ENCODE measurements around the gene IFIT2.
"Not testable (repeated sequence)": the region's sequence is repeated elsewhere in the genome, so short reads cannot be mapped to it uniquely, and the experiment has no call there.

Gene IFIT2

DNA sequence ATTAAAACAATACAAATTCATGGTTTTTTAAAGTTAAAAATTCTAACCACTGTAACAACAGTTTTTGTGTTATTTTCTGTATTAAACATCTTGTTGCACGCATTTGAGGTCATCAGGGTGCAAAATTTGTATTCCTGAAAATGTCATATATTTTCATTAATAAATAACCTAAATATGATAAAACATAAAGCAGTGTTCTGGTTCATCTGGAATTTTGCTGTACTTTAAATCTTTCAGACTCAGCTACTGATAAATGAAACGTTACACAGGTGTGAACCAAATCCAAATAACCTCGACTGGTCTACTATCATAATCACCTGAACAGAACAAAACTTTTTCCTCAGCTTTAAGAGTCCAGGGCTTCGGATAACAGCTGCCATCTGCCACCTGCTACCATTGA is 6.9 kb downstream of the IFIT2 start:
- no peak for DNase-seq

DNA sequence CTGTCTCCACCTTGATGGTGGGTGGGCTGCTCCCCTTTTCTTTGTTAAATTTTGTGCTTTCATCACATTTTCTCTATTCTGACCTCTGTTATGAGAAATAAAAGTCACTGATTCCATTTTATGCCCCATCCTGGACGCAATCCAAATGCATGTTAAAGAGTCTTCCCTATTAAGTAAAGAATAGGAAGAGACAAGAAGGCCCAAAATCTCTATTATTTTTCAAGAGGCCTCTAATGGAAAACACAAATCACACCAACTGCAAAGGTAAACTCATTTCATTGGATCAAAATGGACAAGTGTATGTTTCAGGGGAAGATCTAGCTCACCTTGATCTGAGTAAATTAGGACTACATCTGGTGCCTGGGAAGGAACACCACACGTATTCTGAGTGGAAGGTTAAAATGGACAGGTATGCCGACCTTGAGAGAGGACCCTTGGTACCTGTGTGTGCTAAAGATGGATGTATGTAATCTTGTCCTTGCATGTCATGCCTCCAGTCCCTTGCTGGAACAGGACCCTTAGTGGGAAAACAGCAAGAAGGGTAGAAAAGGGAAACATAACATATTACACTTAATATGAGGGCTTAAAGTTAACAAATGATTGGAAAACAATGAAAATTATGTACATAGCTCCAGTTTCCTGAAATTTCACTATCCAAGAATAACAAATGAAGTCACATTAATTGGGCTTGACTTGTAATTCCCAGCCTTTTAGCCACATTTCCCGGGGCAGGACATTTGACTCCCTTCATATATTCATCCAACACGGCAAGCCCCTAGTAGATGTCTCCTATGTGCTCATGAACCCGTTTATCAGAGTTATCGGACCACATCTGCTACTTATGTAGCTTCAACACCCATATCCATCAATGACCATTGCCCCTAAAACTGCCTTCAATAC is 7.6 kb downstream of the IFIT2 start:
- DNase-seq, result no peak

DNA sequence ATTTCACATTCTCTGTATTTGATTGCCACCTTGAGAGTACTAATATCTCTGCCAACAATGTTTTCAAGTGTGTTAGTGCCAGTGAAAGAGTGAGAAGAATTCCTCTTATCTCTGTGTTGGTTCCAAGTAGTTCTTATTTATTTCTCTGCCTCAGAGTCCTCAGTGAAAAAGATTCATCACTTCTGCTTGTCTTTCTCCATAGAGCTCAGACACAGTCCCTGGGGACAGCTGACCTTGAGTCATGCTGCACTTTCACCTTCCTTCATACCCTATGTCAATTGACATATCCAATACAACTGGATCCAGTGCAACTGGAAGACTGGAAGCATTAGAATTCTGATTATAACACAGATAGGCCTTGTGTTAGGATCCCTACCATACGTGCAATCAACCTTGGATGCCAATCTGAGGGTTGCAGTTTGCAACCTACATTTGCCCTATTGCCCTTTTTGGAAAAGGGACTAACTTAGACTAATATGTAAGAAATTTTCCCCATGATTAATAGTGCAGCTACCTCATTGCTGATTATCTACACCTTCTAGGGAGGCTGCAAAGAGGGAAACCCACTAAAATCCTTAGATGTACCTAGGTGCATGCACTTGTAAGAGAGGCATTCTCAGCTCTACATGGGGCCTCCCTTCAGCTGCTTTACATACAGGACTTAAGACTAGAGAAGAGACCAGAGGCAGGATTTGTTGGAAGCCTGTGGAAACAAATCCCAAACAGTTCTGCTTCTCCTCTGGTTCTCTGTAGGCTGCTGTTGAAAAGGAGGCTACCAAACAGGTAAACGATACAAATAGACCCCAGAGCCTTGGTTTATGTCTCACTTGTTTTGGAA is 8.4 kb downstream of the IFIT2 start:
- DNase-seq, result no peak

DNA sequence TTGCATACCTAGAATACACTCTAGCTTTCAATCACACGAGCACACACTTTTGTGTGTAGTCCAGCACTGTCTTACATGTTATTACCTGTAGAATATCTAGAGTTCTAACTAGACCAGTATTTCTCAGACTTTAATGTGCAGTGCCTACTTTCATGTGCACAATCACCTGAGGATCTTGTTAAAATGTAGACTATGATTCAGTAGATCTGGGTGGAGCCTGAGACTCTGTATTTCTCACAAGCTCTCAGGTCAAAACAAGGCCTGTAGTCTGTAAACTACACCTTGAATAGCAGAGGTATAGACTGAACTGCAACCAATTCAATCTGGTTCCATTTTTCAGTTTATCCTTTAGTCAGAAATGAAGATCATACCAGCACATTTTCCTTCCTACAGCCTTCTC is 11.1 kb downstream of the IFIT2 start:
- no peak for DNase-seq

DNA sequence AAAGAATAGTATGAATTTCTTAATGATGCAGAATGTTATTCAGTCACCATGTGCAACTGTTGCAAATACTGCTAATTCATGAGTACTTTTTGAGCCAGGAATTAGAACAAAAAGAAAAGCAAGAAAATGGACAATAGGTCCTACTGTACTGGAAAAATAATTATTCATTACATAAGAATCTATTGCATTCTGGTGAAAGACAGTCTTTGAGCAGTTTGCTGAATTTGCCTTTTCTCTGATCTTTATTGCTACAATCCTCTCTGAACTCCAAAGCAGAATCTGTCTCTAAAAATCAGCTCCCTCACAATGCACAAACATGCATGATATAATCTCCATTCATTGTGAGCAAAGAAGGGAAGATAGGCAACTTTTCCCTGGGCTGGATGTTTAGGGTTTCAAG is 12.8 kb downstream of the IFIT2 start:
- DNase-seq, result no peak

DNA sequence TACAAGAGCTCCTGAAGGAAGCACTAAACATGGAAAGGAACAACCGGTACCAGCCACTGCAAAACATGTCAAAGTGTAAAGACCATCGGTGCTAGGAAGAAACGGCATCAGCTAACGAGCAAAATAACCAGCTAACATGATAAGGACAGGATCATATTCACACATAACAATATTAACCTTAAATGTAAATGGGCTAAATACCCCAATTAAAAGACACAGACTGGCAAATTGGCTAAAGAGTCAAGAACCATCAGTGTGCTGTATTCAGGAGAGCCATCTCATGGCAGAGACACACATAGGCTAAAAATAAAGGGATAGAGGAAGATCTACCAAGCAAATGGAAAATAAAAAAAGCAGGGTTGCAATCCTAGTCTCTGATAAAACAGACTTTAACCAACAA is 16.2 kb downstream of the IFIT2 start:
- DNase-seq, result not testable (repeated sequence)

DNA sequence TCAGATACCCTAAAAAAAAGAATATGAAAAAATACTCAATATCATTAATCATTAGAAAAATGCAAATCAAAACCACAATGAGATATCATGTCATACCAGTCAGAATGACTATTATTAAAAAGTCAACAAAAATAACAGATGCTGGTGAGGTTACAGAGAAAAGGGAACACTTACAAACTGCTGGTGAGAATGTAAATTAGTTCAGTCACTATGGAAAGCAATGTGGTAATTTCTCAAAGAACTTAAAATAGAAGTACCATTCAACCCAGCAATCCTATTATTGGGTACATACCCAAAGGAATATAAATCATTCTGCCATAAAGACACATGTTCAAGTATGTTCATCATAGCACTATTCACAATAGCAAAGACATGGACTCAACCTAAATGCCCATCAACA is 23.2 kb downstream of the IFIT2 start:
- DNase-seq, result not testable (repeated sequence)

DNA sequence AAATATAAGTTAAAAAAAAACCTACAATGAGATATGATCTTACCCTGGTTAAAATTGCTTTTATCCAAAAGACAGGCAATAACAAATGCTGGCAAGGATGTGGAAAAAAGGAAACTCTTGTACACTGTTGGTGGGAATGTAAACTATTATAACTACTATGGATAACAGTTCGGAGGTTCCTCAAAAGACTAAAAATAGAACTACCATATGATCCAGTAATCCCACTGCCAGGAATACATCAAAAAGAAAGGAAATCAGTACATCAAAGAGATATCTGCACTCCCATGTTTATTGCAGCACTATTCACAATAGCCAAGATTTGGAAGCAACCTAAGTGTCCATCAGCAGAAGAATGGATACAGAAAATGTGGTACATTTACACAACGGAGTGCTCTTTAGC is 24.0 kb downstream of the IFIT2 start:
- DNase-seq, result not testable (repeated sequence)

DNA sequence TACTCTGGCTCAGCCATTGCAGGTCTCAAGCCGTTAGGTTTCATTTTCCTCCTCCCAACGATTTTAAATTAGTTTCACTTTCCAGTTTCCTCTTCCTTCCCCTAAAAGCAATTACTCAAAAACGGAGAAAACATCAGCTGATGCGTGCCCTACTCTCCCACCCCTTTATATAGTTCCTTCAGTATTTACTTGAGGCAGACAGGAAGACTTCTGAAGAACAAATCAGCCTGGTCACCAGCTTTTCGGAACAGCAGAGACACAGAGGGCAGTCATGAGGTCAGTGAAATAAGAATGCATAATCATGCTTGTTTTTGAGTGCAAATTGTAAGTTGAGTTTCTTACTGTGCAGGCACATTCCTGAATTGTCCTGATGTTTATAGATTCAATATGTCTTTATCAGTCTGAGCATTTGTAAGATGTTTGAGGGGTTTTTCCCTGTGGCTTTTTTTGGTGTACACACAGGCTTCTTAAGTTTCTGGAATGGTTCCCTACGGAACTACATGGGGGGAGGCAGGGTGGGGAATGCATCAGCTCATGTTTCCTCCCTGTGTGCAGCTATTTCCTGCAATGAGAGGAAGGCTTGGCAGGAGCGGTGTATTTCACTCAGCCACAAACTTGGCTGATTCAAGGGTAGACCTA is 26.1 kb downstream of the IFIT2 start, which contains the start of gene IFIT3:
IFIT3 (plus strand) TSS at position 195 of the 639 bp plus-strand sequence; CDS start at position 272, 77 bp downstream.
- peak; percentile 87 for DNase-seq

DNA sequence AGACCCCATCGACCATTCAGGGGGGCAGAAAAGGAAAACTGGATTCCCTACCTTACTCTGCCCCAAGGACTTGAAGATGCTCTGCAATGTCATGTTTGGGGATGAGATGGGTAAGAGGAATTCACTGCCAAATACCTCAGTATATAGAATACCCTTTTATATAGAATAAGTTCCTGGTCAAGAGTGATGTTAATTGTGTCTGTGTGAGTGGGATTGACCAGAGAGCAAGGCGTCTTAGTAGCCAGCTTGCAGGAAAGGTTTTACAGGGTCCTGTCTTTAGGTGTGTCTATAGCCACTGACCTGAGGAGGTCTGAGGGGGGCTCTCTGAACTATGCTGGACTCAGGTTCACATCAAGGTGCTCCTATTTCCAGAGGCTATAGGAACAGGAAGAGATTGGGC is 27.3 kb downstream of the IFIT2 start:
- DNase-seq, result no peak

DNA sequence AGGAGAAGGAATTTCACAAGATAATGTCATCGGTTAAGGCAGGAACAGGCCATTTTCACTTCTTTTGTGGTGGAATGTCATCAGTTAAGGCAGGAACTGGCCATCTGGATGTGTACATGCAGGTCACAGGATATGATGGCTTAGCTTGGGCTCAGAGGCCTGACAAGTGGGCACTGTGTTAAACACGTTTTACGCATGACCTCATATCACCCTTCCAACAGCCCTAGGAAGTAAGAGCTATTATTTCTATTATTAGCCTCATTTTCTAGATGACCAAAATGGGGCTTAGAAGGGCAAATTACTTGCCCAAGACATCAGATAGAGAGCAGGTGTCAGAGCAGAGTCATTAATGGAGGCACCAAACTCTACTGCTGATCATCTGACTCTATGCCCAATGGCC is 28.2 kb downstream of the IFIT2 start:
- peak; percentile 39 for DNase-seq

DNA sequence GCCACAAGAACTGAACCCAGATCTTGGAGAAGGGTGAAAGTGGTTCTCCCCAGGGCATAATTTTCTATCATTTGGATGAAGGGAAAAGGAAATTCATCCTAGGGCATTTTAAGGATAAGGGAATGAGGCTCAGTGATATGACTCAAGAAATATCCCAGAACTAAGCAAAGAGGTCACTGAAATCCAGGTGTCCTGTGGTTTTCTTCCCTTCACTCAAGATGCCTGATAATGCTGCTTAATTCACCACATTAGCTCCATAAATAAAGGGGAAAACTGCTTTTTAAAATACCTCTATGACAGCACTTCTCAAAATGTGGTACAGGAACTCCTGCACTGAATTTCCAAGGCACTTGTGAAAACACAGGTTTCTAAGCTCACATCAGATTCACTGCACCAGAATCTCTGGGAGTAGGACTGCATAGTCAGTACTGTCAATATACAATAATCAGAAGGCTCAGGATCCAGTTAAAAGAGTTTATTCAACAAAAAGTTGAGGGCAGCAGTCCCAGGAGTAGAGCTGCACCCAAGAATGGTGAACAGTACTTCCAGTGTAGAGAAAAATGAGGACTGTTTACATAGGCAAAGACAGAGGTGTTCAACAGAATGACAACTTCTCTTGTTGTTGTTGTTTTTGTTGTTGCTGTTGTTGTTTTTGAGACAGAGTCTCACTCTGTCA is 28.8 kb downstream of the IFIT2 start:
- no peak for DNase-seq

DNA sequence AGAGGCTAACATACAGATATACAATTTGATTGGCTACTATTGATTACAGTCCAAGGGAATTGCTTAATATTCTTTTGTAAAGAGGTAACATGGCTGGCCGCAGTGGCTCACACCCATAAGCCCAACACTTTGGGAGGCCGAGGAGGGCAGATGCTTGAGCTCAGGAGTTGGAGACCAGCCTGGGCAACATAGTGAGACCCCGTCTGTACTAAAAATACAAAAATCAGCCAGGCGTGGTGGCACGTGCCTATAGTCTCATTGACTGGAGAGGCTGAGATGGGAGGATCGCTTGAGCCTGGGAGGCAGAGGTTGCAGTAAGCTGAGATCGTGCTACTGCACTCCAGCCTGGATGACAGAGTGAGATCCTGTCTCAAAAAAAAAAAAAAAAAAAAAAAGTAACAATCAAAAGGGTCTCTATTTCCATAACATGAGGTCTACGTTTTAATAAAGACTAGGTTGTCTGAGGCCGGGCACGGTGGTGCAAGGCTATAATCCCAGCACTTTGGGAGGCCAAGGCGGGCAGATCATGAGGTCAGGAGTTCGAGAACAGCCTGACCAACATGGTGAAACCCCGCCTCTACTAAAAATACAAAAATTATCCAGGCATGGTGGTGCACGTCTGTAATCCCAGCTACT is 29.8 kb downstream of the IFIT2 start:
- not testable (repeated sequence) for DNase-seq

DNA sequence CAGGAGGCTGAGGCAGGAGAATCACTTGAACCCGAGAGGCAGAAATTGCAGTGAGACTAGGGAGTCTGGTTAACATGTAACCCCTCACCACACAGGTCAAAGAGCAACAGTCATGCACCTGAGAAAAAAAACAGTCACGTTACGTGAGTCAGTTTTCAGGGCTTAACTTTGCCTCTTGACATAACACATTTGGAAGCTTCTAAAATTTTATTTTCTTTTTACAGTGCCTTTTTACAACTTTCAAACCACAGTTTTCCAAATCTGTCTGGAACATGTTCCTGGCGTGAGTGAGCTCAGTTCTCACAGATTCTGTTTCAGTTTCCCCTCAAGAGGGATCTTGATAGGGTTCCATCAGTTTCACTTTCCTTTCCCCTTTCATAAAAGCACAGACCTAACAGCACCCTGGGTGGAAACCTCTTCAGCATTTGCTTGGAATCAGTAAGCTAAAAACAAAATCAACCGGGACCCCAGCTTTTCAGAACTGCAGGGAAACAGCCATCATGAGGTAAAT is 30.3 kb downstream of the IFIT2 start:
- peak; percentile 43 for DNase-seq

DNA sequence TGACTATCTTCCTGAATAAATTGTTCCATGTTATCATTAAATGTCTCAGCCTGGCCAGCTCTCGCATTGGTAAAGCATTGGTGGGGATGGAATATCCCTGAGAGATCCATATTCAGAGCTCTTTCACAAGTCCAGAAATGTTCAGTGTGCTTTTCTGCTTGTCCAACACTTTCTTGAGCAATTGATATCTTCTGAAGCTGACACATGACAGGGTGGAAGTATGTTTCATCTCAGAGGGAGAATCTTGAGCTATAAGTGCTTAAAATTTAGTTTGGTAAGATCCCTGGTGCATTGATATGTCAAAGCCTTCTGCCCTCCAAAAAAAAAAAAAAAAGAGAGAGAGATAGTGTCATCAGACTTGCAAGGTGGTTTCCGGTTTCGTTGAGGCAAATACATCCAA is 33.4 kb downstream of the IFIT2 start:
- DNase-seq, result no peak

DNA sequence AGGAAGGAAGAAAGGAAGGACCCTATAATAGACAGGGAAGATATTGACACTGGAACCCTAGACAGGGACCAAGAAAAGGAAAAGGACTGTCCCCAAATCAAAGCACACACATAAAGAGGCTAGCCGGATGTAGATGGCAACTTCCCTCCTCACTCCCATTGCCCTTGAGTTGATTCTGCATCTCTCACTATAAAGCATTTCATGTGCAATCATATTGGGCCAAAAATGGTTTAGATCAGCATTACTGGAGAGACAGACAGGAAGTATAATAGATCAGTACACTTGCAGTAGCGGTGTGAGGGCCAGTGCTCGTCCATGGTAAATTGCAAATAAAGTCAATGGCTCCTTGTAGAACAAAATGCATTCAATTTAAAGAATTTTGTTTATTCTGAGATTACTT is 34.4 kb downstream of the IFIT2 start:
- DNase-seq, result no peak

DNA sequence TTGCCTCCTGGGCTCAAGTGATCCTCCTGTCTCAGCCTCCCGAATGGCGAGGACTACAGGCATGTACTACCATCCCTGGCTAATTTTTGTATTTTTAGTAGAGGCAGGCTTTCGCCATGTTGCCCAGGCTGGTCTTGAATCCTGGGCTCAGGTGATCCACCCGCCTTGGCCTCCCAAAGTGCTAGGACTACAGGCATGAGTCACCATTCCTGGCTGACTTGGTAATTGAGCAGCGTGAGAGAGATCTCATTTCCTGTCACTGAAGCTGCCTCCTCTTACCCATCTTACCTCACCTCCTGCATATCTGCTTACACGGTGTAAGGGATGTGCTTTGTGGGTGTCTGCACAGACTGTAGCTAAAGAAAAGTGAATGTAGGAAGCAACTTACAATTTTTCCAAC is 35.6 kb downstream of the IFIT2 start:
- no peak for DNase-seq

DNA sequence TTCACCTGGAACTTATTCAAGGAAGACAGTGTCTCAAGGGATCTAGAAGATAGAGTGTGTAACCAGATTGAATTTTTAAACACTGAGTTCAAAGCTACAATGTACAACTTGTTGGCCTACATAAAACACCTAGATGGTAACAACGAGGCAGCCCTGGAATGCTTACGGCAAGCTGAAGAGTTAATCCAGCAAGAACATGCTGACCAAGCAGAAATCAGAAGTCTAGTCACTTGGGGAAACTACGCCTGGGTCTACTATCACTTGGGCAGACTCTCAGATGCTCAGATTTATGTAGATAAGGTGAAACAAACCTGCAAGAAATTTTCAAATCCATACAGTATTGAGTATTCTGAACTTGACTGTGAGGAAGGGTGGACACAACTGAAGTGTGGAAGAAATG is 36.9 kb downstream of the IFIT2 start:
- no peak for DNase-seq

DNA sequence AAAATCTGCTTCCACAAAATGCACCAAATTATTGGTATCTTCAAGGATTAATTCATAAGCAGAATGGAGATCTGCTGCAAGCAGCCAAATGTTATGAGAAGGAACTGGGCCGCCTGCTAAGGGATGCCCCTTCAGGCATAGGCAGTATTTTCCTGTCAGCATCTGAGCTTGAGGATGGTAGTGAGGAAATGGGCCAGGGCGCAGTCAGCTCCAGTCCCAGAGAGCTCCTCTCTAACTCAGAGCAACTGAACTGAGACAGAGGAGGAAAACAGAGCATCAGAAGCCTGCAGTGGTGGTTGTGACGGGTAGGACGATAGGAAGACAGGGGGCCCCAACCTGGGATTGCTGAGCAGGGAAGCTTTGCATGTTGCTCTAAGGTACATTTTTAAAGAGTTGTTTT is 38.0 kb downstream of the IFIT2 start:
- DNase-seq, result no peak

DNA sequence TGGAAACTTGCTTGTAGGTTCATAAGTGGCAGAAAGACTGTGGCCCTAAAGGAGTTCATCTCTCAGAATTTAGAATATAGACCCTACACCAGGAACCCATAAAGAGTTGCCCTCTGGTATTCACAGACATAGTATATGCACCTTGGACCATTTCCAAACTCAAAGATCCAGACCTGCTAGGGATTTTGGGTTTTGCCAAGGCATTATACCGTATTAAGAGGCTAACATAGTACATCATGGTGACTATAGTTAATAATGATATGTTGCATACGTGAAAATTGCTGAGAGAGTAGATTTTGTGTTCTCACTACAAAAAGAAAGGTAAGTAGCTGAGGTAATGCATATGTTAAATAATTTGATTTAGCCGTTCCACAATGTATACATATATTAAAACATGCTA is 39.8 kb downstream of the IFIT2 start:
- no peak for DNase-seq

DNA sequence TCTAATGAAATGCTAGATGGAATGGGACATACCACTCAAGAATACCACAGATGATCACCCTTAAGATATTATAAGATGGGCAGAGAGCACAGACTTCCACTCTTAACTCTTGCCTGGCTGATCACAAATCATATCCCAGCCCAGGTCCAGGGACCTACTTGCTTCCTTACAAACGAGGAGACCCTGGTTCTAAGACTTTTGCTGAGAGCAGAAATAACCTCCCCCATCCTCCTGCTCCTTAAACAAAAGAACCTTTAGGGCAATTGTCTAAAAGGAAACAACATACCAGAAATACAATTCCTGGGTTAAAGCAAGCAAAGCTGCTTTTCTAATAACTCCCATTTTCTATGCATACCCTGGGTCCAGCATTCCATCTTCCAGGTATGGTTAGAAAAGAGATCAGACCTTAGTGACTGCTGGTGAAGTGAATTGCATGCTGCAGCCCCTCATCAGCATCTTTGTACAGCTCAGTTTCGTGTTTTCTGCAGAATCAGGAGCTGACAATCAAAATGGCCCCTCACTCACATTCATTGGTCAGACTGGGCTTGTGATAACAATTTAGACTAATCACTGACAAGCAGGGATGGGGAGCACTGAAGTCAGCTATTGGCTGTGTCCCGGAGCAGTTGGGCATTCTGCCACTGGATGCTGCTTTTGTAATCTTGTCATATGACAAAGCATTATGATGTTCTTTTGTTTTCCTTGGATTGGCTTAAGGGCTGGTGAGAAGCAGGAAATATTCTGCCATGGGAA is 40.5 kb downstream of the IFIT2 start:
- peak; percentile 37 for DNase-seq

Data from eye (tissue), 1 donor.